ENCODE data around the gene PHC2. TPM values are rescaled to one million over a fixed set of nuclear protein-coding genes. Genes with fewer than 3 reads are reported as not detected.
A peak's percentile ranks its signal among the peaks of the same experiment; 100 is the strongest.

PHC2 gene
- polyA plus RNA-seq, 1 donor, result 58.2 TPM

GRCh38 chr1:33455539-33456501 lies 24.9 kb upstream of the PHC2 start:
- Histone ChIP-seq H3K4me3 (ENCODE audit: low read length) (no peak overlapping the region), H3K9me3 (ENCODE audit: control insufficient read depth, low read depth, low read length) (no peaks in the 10 kb centered on the region), H3K4me1 (ENCODE audit: control insufficient read depth, insufficient read depth, low read length) (no peaks in the 10 kb centered on the region), H3K27me3 (ENCODE audit: control insufficient read depth, insufficient read depth, low read length) (no peaks in the 10 kb centered on the region), H3K36me3 (ENCODE audit: control insufficient read depth, insufficient read depth, low read length) (no peaks in the 10 kb centered on the region), H3K27ac (ENCODE audit: low read length) (no peak overlapping the region)
- WGBS (ENCODE audit: insufficient coverage, low lambda C conversion rate), result 52% methylated on average over 3 of the region's 8 CpGs
- DNase-seq, result peak; percentile 53 to 61

- no peak for DNase-seq
- WGBS (ENCODE audit: insufficient coverage, low lambda C conversion rate), result no CpG with 5 or more reads among the region's 8 CpGs
- Histone ChIP-seq H3K27me3 (ENCODE audit: control insufficient read depth, insufficient read depth, low read length) (no peaks in the 10 kb centered on the region), H3K4me1 (ENCODE audit: control insufficient read depth, insufficient read depth, low read length) (no peaks in the 10 kb centered on the region), H3K4me3 (ENCODE audit: low read length) (no peak overlapping the region), H3K36me3 (ENCODE audit: control insufficient read depth, insufficient read depth, low read length) (no peaks in the 10 kb centered on the region), H3K27ac (ENCODE audit: low read length) (no peak overlapping the region), H3K9me3 (ENCODE audit: control insufficient read depth, low read depth, low read length) (no peaks in the 10 kb centered on the region)
These were observed 23.9 kb upstream of the PHC2 start for GRCh38 chr1:33454646-33455282.

- no peak for DNase-seq
- H3K4me1 ChIP-seq (ENCODE audit: control insufficient read depth, insufficient read depth, low read length), result no peaks in the 10 kb centered on the region
- no peaks in the 10 kb centered on the region for H3K9me3 ChIP-seq (ENCODE audit: control insufficient read depth, low read depth, low read length)
- H3K4me3 ChIP-seq (ENCODE audit: low read length), result no peak overlapping the region
- H3K27me3 ChIP-seq (ENCODE audit: control insufficient read depth, insufficient read depth, low read length), result no peaks in the 10 kb centered on the region
- no peak overlapping the region for H3K27ac ChIP-seq (ENCODE audit: low read length)
- no CpG with 5 or more reads among the region's 3 CpGs for WGBS (ENCODE audit: insufficient coverage, low lambda C conversion rate)
- H3K36me3 ChIP-seq (ENCODE audit: control insufficient read depth, insufficient read depth, low read length), result no peaks in the 10 kb centered on the region
These were observed 15.7 kb upstream of the PHC2 start for GRCh38 chr1:33446590-33446989.

DNA sequence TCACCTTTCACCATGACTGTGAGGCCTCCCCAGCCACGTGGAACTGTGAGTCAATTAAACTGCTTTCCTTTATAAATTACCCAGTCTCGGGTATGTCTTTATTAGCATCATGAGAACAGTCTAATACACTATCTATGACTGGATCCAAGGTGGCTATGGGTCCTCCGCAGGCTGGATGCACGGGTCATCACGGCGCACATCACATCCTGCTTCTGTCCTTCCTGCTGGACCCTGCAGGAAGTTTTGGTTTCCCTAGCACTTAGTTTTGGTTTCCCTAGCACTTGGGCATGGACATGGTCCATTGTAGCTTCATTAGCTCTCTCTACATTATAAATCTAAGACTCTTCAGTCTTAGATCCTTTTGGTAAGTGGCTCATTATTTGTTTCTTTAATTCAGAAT lies 14.2 kb upstream of the PHC2 start:
- Histone ChIP-seq H3K36me3 (ENCODE audit: control insufficient read depth, insufficient read depth, low read length) (no peaks in the 10 kb centered on the region), H3K4me1 (ENCODE audit: control insufficient read depth, insufficient read depth, low read length) (no peaks in the 10 kb centered on the region), H3K27ac (ENCODE audit: low read length) (no peak overlapping the region), H3K27me3 (ENCODE audit: control insufficient read depth, insufficient read depth, low read length) (no peaks in the 10 kb centered on the region), H3K9me3 (ENCODE audit: control insufficient read depth, low read depth, low read length) (peaks cover 7% of the 10 kb centered on the region), H3K4me3 (ENCODE audit: low read length) (no peak overlapping the region)
- WGBS (ENCODE audit: insufficient coverage, low lambda C conversion rate), result no CpG with 5 or more reads among the region's 6 CpGs
- no peak for DNase-seq

DNA sequence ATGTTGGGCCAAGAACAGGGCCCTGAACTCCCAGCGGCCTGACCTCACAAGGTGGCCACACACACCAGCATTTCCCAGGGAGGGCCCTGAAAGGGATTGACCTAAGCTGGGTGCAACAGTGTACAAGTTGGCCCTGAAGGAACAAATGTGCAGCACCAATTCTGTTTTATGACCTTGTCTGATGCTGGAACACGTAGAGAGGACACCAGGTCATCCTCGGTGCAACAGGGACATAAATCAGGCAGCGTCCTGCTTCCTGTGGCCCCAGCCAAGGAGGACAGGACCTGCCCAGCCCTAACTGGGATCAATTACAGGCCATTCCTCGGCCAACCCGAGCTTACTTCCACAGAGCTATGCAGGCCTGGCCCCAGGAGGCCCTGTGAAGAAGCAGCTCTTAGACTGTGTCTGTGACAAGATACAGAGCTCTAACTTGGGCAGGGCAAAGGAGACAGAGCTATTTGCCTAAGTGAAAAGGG lies 12.8 kb upstream of the PHC2 start:
- H3K27ac ChIP-seq (ENCODE audit: low read length), result no peak overlapping the region
- H3K4me1 ChIP-seq (ENCODE audit: control insufficient read depth, insufficient read depth, low read length), result no peaks in the 10 kb centered on the region
- peak; percentile 36 to 54 for DNase-seq
- WGBS (ENCODE audit: insufficient coverage, low lambda C conversion rate), result no CpG with 5 or more reads among the region's 6 CpGs
- H3K4me3 ChIP-seq (ENCODE audit: low read length), result no peak overlapping the region
- no peaks in the 10 kb centered on the region for H3K36me3 ChIP-seq (ENCODE audit: control insufficient read depth, insufficient read depth, low read length)
- H3K27me3 ChIP-seq (ENCODE audit: control insufficient read depth, insufficient read depth, low read length), result no peaks in the 10 kb centered on the region
- peaks cover 7% of the 10 kb centered on the region for H3K9me3 ChIP-seq (ENCODE audit: control insufficient read depth, low read depth, low read length)

DNA sequence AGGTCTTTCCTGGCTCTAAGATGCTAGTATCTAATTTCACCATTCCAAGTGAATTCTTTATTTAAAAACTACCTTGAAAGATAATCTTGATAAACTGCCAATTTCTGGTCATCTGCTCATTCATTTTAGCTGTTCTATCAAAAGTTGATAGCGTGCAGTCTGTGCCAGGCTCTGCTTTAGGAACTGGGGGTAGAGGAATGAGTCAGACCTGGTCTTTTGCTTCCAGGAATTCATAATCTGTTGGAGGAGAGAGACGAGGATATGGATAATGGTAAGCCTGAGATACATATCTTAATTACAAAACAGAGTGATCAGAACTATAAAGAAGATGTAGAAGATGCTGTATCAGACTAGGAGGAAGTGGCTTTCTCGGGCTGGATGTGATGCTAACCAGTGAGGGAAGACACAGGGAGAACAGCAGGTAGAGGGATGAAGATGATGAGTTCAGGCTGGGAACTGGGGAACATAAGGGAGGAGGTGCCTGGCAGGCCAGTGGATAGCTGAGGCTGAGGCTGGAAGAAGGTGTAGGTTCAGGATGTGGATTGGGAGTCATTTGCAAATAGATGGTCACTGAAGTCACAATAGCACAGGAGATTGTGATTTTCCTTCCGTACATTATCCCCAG lies 12.3 kb upstream of the PHC2 start:
- Histone ChIP-seq H3K4me1 (ENCODE audit: control insufficient read depth, insufficient read depth, low read length) (no peaks in the 10 kb centered on the region), H3K27ac (ENCODE audit: low read length) (no peak overlapping the region), H3K27me3 (ENCODE audit: control insufficient read depth, insufficient read depth, low read length) (no peaks in the 10 kb centered on the region), H3K36me3 (ENCODE audit: control insufficient read depth, insufficient read depth, low read length) (no peaks in the 10 kb centered on the region), H3K4me3 (ENCODE audit: low read length) (no peak overlapping the region), H3K9me3 (ENCODE audit: control insufficient read depth, low read depth, low read length) (peaks cover 7% of the 10 kb centered on the region)
- WGBS (ENCODE audit: insufficient coverage, low lambda C conversion rate), result 80% methylated on average over 1 of the region's 4 CpGs
- no peak for DNase-seq

DNA sequence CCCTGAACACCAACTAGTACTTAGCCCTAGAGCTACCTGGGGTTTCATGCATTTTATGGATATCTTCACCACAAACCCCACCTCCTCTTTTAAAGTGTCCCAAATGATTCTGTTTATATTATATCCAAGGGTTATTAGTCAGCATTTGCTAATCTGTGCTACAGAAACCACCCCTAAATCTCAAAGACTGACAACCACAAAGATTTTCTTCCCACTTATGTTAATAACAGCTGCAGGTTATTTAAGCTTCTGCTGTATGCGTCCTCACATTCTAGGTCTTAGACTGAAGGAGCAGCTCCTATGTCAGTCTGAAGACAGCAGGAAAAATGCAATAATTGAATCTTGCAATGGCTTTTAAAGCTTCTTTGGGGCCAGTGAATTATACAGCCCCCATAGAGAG lies 11.2 kb upstream of the PHC2 start:
- peaks cover 7% of the 10 kb centered on the region for H3K9me3 ChIP-seq (ENCODE audit: control insufficient read depth, low read depth, low read length)
- WGBS (ENCODE audit: insufficient coverage, low lambda C conversion rate), result no CpG with 5 or more reads among the region's 1 CpG
- no peaks in the 10 kb centered on the region for H3K36me3 ChIP-seq (ENCODE audit: control insufficient read depth, insufficient read depth, low read length)
- no peaks in the 10 kb centered on the region for H3K27me3 ChIP-seq (ENCODE audit: control insufficient read depth, insufficient read depth, low read length)
- no peak for DNase-seq
- H3K4me3 ChIP-seq (ENCODE audit: low read length), result no peak overlapping the region
- no peak overlapping the region for H3K27ac ChIP-seq (ENCODE audit: low read length)
- no peaks in the 10 kb centered on the region for H3K4me1 ChIP-seq (ENCODE audit: control insufficient read depth, insufficient read depth, low read length)

- no peak overlapping the region for H3K4me3 ChIP-seq (ENCODE audit: low read length)
- DNase-seq, result no peak
- WGBS (ENCODE audit: insufficient coverage, low lambda C conversion rate), result 77% methylated on average over 2 of the region's 6 CpGs
- H3K27me3 ChIP-seq (ENCODE audit: control insufficient read depth, insufficient read depth, low read length), result no peaks in the 10 kb centered on the region
- H3K36me3 ChIP-seq (ENCODE audit: control insufficient read depth, insufficient read depth, low read length), result no peaks in the 10 kb centered on the region
- peaks cover 7% of the 10 kb centered on the region for H3K9me3 ChIP-seq (ENCODE audit: control insufficient read depth, low read depth, low read length)
- H3K4me1 ChIP-seq (ENCODE audit: control insufficient read depth, insufficient read depth, low read length), result no peaks in the 10 kb centered on the region
- H3K27ac ChIP-seq (ENCODE audit: low read length), result no peak overlapping the region
These were observed 10.3 kb upstream of the PHC2 start for GRCh38 chr1:33441088-33441745.

GRCh38 chr1:33439662-33440061 lies 8.8 kb upstream of the PHC2 start:
- DNase-seq, result no peak
- no CpG with 5 or more reads among the region's 1 CpG for WGBS (ENCODE audit: insufficient coverage, low lambda C conversion rate)
- Histone ChIP-seq H3K4me3 (ENCODE audit: low read length) (no peak overlapping the region), H3K9me3 (ENCODE audit: control insufficient read depth, low read depth, low read length) (peaks cover 7% of the 10 kb centered on the region), H3K27ac (ENCODE audit: low read length) (no peak overlapping the region), H3K4me1 (ENCODE audit: control insufficient read depth, insufficient read depth, low read length) (no peaks in the 10 kb centered on the region), H3K27me3 (ENCODE audit: control insufficient read depth, insufficient read depth, low read length) (no peaks in the 10 kb centered on the region), H3K36me3 (ENCODE audit: control insufficient read depth, insufficient read depth, low read length) (no peaks in the 10 kb centered on the region)

Measured in large intestine (tissue), 3 donors.